ACC112 (cell line): ENCODE measurements around the gene NASP.

Source experiments
- H2AFZ ChIP-seq: fragments of 200-600 bp; sonication (generic); one replicate; pipeline ENCODE4 v1.6.0; 2017; ENCODE audit warnings: antibody characterized with exemption, low read length; ENCODE audit not compliant: unreplicated experiment
- H3K27ac ChIP-seq: fragments of 200-600 bp; sonication (generic); 2 replicates; pipeline ENCODE4 v1.5.1; 2014; ENCODE audit warnings: low read depth, mild to moderate bottlenecking, antibody characterized with exemption, low read length, moderate library complexity
- H3K27me3 ChIP-seq: fragments of 200-600 bp; sonication (generic); 2 replicates; pipeline ENCODE4 v1.6.1; 2014; ENCODE audit warnings: mild to moderate bottlenecking, antibody characterized with exemption, low read length, moderate library complexity, mixed read lengths; ENCODE audit not compliant: insufficient read depth
- H3K36me3 ChIP-seq: fragments of 200-600 bp; sonication (generic); 2 replicates; pipeline ENCODE4 v1.6.1; 2016; ENCODE audit warnings: mild to moderate bottlenecking, antibody characterized with exemption, low read length, moderate library complexity, mixed read lengths; ENCODE audit not compliant: insufficient read depth
- H3K4me1 ChIP-seq: fragments of 200-600 bp; sonication (generic); one replicate; pipeline ENCODE4 v1.6.1; 2016; ENCODE audit warnings: low read length, mixed read lengths; ENCODE audit not compliant: insufficient read depth, unreplicated experiment, control insufficient read depth
- H3K4me3 ChIP-seq: fragments of 200-600 bp; sonication (generic); 2 replicates; pipeline ENCODE4 v1.5.1; 2014; ENCODE audit warnings: mild to moderate bottlenecking, low read depth, low read length
- H3K79me2 ChIP-seq: fragments of 200-600 bp; sonication (generic); one replicate; pipeline ENCODE4 v1.6.0; 2016; ENCODE audit warnings: low read length; ENCODE audit not compliant: control insufficient read depth, unreplicated experiment, insufficient read depth

NASP gene

DNA sequence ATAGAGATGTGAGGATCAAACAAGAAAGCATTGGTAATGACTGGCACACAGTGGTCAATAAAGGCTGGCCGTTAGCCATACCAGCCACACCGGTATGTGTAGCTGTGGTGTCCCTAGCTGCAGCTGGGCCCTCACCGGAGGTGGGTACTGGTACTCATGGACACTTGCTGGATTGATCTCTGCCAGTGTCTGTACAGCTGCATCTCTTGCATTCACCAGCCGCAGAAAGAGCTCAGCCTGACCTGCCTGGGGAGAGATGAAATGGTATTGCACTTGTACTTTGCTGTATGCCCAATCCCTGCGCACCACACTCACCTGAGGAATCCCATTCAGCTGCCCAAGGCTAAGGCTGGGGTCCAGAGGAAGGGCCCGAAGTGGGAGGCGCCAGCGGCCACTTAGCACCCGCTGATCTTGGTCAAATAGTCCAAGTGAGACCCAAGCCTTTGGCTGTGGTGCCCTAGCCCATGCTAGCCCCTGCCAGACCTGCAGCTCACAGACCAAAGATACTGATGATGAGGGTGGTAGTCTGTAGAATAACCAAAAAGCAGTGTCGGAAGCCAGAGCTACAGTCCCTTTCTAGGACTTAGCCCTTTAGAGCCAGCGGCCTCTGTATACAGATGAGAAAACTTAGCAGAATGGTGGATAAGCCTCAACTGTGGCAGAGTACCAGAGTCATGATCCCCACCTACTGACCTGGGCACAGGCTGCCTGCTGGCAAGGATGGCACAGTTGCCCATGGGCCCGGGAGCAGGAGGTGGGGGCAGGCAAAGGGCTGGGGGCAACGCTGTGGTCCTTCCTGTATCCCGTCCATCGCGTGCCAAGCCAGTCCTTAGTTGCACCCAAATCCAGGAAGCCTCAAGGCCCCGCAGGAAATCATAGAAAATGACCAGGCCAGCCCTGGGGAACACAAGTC, 37.0 kb downstream of the NASP start:
- Histone ChIP-seq H3K27ac (no peak overlapping the region), H3K27me3 (no peaks in the 10 kb centered on the region), H3K4me1 (no peaks in the 10 kb centered on the region), H2AFZ (no peak overlapping the region), H3K79me2 (no peaks in the 10 kb centered on the region), H3K36me3 (peaks cover 14% of the 10 kb centered on the region; the same call in 1 of the 2 replicates), H3K4me3 (no peak overlapping the region)

DNA sequence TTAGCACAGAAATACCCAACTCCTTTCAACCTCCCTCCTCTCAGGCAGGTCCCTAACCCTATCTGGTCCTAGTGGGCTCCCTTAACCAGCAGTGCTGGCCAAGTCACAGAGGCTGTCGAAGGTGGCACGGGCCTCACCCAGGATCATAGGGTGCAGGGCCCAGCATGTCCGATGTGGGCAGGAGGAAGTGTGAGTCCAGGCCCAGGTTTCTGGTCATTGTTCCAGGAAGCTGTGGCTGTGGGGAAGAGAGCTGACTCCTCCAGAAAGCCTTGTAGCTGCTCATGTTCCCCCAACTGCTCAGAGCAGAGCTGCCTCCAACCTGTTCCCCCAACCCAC, 37.6 kb downstream of the NASP start:
- H3K4me1 ChIP-seq, result no peaks in the 10 kb centered on the region
- H3K27me3 ChIP-seq, result no peaks in the 10 kb centered on the region
- H3K27ac ChIP-seq, result no peak overlapping the region
- peaks cover 9% of the 10 kb centered on the region; the same call in 1 of the 2 replicates for H3K36me3 ChIP-seq
- H3K79me2 ChIP-seq, result no peaks in the 10 kb centered on the region
- no peak overlapping the region for H3K4me3 ChIP-seq
- no peak overlapping the region for H2AFZ ChIP-seq

DNA sequence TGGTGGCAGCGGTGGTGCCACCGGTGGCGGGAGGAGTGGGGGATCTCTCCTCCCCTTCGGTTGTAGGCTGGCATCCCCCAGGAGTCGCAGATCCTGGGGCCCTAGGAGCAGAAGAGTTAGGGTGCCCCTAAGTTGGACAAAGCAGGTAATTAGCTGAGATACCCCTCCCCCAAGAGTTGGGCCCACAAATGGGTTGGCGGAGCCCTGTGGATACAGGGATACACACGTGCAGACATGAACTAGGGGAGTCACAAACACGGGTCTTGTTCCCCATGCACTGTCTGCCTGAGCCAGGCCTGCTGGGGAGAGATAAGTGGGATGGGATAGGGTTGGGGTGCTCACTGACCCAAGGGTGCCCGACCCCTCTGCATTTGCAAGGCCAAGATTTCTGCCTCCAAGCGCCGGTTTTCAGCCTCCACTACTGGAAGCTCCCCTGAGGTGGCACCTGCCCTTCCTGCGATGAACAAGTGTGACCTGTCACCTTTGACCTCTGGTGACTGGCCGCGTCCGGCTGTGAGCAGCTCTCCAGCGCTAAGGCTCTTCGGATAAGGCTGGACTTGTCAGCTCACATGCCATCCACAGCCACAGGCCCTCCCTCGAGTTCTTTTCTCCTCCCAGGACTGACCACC, 38.2 kb downstream of the NASP start:
- Histone ChIP-seq H2AFZ (no peak overlapping the region), H3K27ac (no peak overlapping the region), H3K27me3 (no peaks in the 10 kb centered on the region), H3K36me3 (peaks cover 7% of the 10 kb centered on the region; the same call in 1 of the 2 replicates), H3K4me3 (no peak overlapping the region), H3K4me1 (no peaks in the 10 kb centered on the region), H3K79me2 (no peaks in the 10 kb centered on the region)

DNA sequence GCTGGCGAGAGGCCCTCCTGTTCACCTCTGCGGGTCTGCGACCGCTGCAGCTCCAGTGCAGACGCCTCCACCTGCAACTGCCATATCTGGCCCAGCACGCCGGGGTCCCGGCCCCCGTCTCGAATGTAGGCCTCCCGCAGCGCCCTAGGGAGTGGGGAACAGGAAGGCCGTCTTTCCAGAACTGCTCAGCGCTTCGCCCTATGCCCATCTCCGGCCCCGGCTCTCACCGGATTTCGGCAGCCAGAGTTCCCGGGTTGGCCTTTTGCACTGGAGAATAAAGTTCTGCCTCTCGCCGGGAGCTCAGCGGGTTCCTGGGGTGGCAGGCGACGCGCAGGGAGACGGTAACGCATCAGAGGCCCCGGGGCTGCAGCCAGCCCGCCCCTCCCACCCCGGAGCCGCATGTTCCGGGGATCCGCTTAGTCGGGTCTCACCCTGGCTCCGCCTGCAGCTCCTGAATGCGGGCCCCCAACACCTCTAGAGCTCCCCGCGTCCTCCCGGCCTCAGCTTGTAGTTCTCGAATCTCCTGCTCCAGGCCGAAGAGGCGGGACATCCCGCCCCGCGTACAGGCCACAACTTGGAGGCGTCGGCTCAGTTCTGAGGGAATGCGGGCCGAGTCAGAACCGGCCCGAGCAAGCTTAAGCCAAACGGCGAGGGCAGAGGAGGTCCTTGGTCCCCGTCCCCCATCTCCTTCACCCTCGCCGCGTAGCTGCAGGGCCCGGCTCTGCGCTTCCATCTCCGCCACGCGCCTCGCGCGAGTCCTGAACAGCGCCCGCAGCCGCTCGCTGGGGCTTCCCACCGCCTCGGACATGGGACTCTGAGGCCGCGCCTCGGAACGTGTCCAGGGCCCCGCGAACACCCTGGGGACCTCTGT, 38.9 kb downstream of the NASP start:
- Histone ChIP-seq H3K27me3 (no peaks in the 10 kb centered on the region), H3K79me2 (no peaks in the 10 kb centered on the region), H3K36me3 (peaks cover 11% of the 10 kb centered on the region), H3K27ac (no peak overlapping the region), H3K4me1 (no peaks in the 10 kb centered on the region), H2AFZ (no peak overlapping the region), H3K4me3 (no peak overlapping the region)

DNA sequence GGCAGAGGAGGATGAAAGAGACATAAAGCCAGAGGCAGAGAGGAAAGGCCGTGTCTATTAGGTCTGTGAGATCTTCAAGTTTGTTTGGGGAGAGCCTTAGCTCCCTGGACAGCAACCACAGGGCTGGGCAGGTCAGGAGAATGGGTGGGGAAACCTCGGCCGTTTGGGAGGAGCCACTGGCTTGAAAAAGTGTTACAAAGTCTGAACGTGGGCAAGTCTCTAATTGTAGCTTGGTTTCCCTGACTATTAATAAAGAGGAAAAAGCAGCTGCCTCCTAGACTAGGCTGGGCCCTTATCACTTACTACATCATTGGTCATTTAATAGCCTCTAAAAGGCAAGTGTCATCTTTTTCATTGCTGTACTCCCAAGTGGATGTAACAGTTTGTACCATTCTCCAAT, 40.1 kb downstream of the NASP start, which contains the start of gene CCDC17:
Gene CCDC17 (minus strand): TSS at position 83 of the 400 bp plus-strand sequence. CDS start 145 bp downstream, outside the sequence.
- H3K79me2 ChIP-seq, result no peaks in the 10 kb centered on the region
- H3K4me1 ChIP-seq, result no peaks in the 10 kb centered on the region
- no peaks in the 10 kb centered on the region for H3K27me3 ChIP-seq
- H3K4me3 ChIP-seq, result no peak within 1 kb of the TSS
- no peak within 1 kb of the TSS for H2AFZ ChIP-seq
- H3K36me3 ChIP-seq, result peaks cover 17% of the 10 kb centered on the region
- no peak within 1 kb of the TSS for H3K27ac ChIP-seq

DNA sequence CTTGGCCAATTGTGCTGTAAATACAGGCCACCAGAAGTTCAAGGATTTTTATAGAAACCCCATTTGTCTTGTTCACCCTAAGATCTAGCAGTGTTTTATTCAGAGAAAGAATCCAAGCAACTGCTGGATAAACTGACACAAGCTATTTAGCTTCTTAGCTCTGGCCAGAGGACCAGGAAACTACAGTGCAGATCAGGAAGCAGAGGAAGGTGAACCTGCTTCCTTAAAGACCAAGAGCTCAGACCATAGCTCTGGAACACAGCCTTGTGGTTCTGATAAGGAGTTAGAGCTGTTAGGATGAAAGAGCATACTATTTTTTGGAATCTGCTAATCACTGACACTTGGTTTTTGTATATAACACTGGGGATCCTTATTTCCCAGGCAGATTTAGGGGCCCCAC, 45.2 kb downstream of the NASP start:
- Histone ChIP-seq H3K79me2 (no peaks in the 10 kb centered on the region), H3K27ac (no peak overlapping the region), H2AFZ (no peak overlapping the region), H3K4me3 (no peak overlapping the region), H3K4me1 (no peaks in the 10 kb centered on the region), H3K27me3 (no peaks in the 10 kb centered on the region), H3K36me3 (peaks cover 34% of the 10 kb centered on the region)

DNA sequence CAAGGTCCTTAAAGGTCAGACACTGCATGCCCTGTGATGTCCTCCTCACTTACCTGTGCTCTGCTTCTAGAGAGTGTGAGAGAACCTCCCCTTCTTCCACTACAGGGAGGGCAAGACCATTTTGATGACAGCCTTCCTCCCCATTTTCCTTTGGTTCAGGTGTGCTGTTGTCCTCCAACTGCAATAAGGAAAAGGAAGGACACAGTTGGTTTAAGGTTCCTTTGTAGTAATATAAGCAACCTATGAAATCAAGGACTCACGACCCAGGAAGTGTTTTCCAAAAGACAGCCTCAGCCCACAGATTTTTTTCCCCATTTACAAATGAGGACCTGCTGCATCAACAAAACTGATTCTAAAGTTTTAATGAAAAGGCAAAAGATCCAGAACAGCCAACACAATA, 46.6 kb downstream of the NASP start:
- Histone ChIP-seq H3K4me1 (no peaks in the 10 kb centered on the region), H3K27me3 (no peaks in the 10 kb centered on the region), H3K27ac (no peak overlapping the region), H3K4me3 (no peak overlapping the region), H3K79me2 (no peaks in the 10 kb centered on the region), H3K36me3 (peaks cover 41% of the 10 kb centered on the region), H2AFZ (no peak overlapping the region)

DNA sequence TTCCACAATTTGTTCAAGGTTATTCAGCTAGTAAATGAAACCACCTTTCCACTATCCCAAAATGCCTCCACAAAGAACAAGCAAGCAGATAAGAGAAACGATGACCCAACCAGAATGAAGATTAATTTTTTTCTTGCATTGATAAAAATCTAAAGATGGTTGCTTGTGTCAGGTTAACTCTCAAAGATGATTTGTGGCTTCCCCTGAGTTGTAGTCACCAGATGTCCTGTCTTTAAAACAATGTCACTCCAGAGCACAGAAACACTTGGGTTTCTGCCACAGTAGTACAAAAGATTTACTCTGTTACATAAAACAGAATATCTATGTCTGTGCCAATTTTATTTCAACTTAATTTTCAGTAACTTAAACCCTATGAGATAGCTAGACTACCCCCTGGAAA, 51.4 kb downstream of the NASP start:
- H3K4me3 ChIP-seq, result no peak overlapping the region
- no peaks in the 10 kb centered on the region for H3K27me3 ChIP-seq
- no peak overlapping the region for H3K27ac ChIP-seq
- H3K4me1 ChIP-seq, result no peaks in the 10 kb centered on the region
- H3K36me3 ChIP-seq, result peaks cover 61% of the 10 kb centered on the region
- no peaks in the 10 kb centered on the region for H3K79me2 ChIP-seq
- H2AFZ ChIP-seq, result no peak overlapping the region

DNA sequence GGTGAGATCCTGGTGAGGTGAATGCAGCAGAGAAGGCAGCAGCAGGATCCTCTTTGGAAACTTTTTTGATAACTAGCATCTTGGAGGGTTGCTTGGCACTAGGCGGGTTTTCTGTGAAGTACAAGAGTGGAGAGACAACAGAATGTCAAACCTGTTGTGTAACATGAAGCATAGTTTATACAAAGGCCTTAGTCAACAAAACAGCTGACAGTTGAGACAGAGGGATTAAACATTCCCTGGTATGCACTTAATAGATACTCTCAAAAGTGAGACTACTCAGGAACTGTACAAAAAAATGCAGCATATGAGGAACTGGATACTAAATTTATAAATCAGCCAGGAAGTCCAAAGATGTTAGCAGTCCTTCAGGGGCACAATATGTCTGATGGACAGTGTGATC, 56.5 kb downstream of the NASP start:
- H3K27ac ChIP-seq, result no peak overlapping the region
- no peaks in the 10 kb centered on the region for H3K79me2 ChIP-seq
- no peaks in the 10 kb centered on the region for H3K4me1 ChIP-seq
- peaks cover 48% of the 10 kb centered on the region for H3K36me3 ChIP-seq
- no peak overlapping the region for H3K4me3 ChIP-seq
- no peaks in the 10 kb centered on the region for H3K27me3 ChIP-seq
- no peak overlapping the region for H2AFZ ChIP-seq

DNA sequence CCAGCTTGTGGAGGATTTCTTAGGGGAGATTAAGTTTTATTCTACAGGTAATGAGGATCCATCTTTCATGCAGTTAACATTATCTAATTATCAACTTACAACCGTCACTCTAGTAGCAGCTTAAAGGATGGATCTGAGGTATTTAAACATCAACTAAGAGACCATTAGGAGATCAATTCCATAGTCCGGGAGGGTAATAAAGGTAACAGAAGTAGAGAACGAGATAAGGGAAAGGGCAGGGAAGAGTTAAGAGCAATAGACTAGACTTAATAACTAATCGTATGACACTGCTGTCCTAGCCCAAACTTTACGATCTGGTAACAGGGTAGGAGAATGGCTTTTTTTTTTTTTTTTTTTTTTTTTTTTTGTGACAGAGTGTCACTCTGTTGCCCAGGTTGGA, 59.5 kb downstream of the NASP start:
- Histone ChIP-seq H3K79me2 (peaks cover 4% of the 10 kb centered on the region), H2AFZ (no peak overlapping the region), H3K27ac (no peak overlapping the region), H3K27me3 (no peaks in the 10 kb centered on the region), H3K4me3 (no peak overlapping the region), H3K4me1 (no peaks in the 10 kb centered on the region), H3K36me3 (peaks cover 34% of the 10 kb centered on the region)
